GM18499 (cell line): ENCODE data around the gene COA3.

ENCODE experiments used
- ATAC-seq: cut with Tn5 transposase; IDR thresholded peaks from one replicate; pipeline ENCODE4 v1.9.1; 2021; ENCODE audit warnings: moderate number of reproducible peaks; ENCODE audit not compliant: insufficient read depth, unreplicated experiment

COA3 gene

GRCh38 chr17:42760652-42761581, 37.6 kb downstream of the COA3 start, which contains the start of gene RAMP2:
RAMP2 (plus strand) TSS chr17:42761227; CDS start chr17:42761262, 35 bp downstream.
- no peak for ATAC-seq

DNA sequence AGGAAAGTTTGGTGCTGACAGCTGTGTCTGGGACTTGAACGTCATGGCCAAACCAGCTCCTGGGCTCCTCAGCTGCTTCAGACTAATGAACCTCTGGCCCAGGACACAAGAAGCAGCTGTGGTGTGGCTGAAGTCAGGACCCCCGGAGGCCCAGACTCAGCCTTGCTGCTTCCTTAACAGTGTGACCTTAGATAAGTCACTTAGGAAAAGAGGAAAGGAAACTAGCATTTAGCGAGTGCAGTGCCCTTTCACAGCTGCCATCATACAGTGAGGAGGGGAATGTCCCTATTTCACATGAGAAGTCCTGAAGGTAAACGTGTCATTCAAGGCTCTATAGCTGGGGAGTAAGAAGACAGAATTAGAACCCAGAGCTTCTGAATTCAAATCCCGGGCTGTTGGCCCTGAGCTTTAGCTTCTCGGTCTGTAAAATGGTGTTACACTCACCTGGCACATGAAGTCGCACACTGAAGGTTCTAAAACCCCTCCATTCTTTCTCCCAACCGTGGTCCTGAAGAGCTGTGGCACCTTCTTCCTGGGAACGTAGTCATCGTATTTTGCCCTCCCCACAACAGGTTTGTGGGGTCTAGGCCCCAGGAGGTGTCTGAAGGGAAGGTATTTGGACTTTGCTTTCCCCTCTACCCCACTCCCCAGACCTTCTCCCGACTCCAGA, 38.4 kb downstream of the COA3 start:
- ATAC-seq: no peak

- no peak for ATAC-seq
These were observed 43.7 kb downstream of the COA3 start for GRCh38 chr17:42754782-42755181.

GRCh38 chr17:42751628-42752027, 46.9 kb downstream of the COA3 start:
- no peak for ATAC-seq

- ATAC-seq: no peak
These were observed 47.7 kb downstream of the COA3 start for GRCh38 chr17:42750739-42751344.

DNA sequence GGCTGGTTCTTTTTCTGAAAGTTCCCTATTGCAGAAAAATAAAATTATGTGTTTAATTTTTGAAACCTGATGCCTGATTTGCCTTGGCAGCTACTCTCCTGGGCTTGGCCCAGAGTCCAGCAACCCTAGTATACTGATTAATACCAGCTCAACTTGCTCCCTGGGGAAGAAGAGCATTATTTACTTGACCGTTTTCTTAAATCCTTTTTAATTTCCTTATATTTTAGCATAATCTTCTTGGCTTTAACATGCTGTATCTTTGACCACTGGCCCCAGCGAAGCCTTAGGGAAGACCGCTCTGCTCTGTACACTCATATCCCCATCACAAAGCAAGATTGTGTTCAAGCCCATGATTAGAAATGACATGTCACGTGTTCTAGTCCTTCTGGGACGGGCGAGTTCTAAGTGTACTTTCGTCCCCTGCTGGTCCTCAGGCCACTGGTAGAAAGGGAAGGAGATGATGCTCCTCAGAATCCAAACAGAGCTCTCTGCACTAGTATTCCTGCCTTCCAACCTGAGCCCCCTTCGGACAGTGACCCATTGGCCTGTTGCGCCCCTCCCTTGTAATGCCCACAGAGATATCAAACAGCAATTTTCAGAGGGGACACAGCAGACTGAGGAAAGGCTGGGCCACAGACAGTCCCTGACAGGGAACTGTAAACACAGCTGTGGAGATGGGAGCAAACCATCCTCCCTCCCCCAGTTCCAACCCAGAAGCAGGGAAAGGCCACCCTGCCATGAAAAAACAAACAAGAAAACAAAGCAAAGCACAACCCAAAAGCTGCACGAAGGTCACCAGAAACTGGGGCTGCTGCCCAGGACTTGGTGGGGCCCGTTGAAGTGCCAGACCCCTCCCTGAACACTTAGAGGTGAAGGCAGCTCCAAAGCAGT, 49.4 kb downstream of the COA3 start:
- no peak for ATAC-seq

- no peak for ATAC-seq
These were observed 50.1 kb downstream of the COA3 start for GRCh38 chr17:42748202-42748907.
